DOHH2 (cell line): ENCODE data around the gene MRPL51.

Experiments
- CTCF ChIP-seq: fragments of 200-600 bp; sonication (generic); IDR thresholded peaks from one replicate; pipeline ENCODE4 v1.5.1; 2014; ENCODE audit warnings: antibody characterized with exemption, mild to moderate bottlenecking, low read depth, low read length; ENCODE audit not compliant: poor library complexity, severe bottlenecking
- EZH2phosphoT487 ChIP-seq: fragments of 200-600 bp; sonication (generic); IDR thresholded peaks from 2 replicates; pipeline ENCODE4 v1.6.1; 2017; ENCODE audit warnings: borderline replicate concordance, mild to moderate bottlenecking, antibody characterized with exemption, low read length, moderate library complexity, mixed read lengths

DNA sequence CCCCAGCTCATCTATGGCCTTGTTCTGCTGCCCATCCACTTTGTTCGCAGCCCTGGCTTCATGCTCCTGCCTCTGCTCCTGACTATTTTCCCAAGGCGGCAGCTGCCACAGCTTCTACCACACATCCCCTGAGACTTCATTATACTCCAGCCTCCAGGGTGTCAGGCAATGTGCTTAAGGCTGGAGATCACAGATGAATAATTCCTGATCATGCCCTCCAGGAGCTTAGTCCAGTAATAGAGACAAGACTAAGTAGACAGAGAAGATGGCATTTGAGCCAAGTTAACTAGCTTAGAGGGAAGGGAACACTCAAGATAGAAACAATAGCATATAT lies 34.1 kb downstream of the MRPL51 start:
- no peak for TF ChIP-seq CTCF
- no peak for TF ChIP-seq EZH2phosphoT487
